ENCODE measurements around the gene CADM2.

Gene CADM2

GRCh38 chr3:85781806-85782205, 823.0 kb downstream of the CADM2 start:
- no peak overlapping the region for H3K4me3 ChIP-seq (ENCODE audit: low read depth, low read length)
- peak; percentile 32 for DNase-seq (ENCODE audit: low read depth)
- no peak for TF ChIP-seq CTCF (conservative IDR thresholded peaks at IDR 0.05; ENCODE audit: low read depth, low read length)

- no peak overlapping the region for H3K4me3 ChIP-seq (ENCODE audit: low read depth, low read length)
- no peak for DNase-seq (ENCODE audit: low read depth)
- no peak for TF ChIP-seq CTCF (conservative IDR thresholded peaks at IDR 0.05; ENCODE audit: low read depth, low read length)
These were observed 824.5 kb downstream of the CADM2 start for GRCh38 chr3:85783291-85783690.

- DNase-seq (ENCODE audit: low read depth) = peak; percentile 23
- no peak for TF ChIP-seq CTCF (conservative IDR thresholded peaks at IDR 0.05; ENCODE audit: low read depth, low read length)
- H3K4me3 ChIP-seq (ENCODE audit: low read depth, low read length) = no peak overlapping the region
These were observed 827.0 kb downstream of the CADM2 start for GRCh38 chr3:85785766-85786165.

- TF ChIP-seq CTCF (conservative IDR thresholded peaks at IDR 0.05; ENCODE audit: low read depth, low read length) = no peak
- no peak overlapping the region for H3K4me3 ChIP-seq (ENCODE audit: low read depth, low read length)
- DNase-seq (ENCODE audit: low read depth) = no peak
These were observed 831.7 kb downstream of the CADM2 start for GRCh38 chr3:85790445-85791030.

GRCh38 chr3:85796140-85796539, 837.4 kb downstream of the CADM2 start:
- DNase-seq (ENCODE audit: low read depth) = no peak
- TF ChIP-seq CTCF (conservative IDR thresholded peaks at IDR 0.05; ENCODE audit: low read depth, low read length) = no peak
- no peak overlapping the region for H3K4me3 ChIP-seq (ENCODE audit: low read depth, low read length)

- no peak for DNase-seq (ENCODE audit: low read depth)
- no peak overlapping the region for H3K4me3 ChIP-seq (ENCODE audit: low read depth, low read length)
- no peak for TF ChIP-seq CTCF (conservative IDR thresholded peaks at IDR 0.05; ENCODE audit: low read depth, low read length)
These were observed 841.9 kb downstream of the CADM2 start for GRCh38 chr3:85800676-85801075.

GRCh38 chr3:85801955-85802354, 843.2 kb downstream of the CADM2 start:
- DNase-seq (ENCODE audit: low read depth) = peak; percentile 47
- no peak overlapping the region for H3K4me3 ChIP-seq (ENCODE audit: low read depth, low read length)
- TF ChIP-seq CTCF (conservative IDR thresholded peaks at IDR 0.05; ENCODE audit: low read depth, low read length) = peak; percentile 61

Measured in choroid plexus epithelial cell (primary cell).